ENCODE data around the gene GRB2.

The GRB2 gene

GRCh38 chr17:75428543-75429469 lies 23.3 kb upstream of the GRB2 start:
- in situ Hi-C loops (cut with MboI; ENCODE audit: low pct_unique_long_range_greater_than_20kb, low sequenced_read_pairs, unreplicated experiment): no loop called here
- no peak for DNase-seq (ENCODE audit: low spot score)
- TF ChIP-seq CTCF (IDR thresholded peaks at IDR 0.05; ENCODE audit: extremely low read depth, insufficient read depth, missing control alignments): no peak

GRCh38 chr17:75418531-75418930 lies 13.1 kb upstream of the GRB2 start:
- in situ Hi-C loops (cut with MboI; ENCODE audit: low pct_unique_long_range_greater_than_20kb, low sequenced_read_pairs, unreplicated experiment): loop anchor here (10.0 kb wide), 1 partner anchor 144 kb away; the partner anchor contains the start of gene MIF4GD

DNA sequence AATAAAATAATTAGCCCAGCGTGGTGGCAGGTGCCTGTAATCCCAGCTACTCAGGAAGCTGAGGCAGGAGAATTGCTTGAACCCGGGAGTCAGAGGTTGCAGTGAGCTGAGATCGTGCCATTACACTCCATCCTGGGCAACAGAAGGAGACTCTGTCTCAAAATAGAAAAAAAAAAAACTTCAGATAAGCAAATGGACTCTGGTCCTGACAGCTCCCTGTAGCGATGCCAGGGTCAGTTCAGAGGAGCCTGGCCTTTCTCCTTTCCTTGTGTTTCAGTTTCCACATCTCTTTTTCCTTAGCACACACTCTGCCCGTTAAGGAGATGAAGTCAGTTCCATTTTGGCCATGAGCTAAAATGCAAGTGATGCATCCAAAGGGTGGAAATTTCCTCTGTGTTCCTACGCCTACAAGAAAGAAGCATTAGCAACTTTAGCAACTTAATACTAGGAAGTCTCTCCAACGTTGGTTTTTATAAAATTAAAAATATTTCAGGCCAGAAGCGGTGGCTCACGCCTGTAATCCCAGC lies 11.6 kb upstream of the GRB2 start:
- no peak for TF ChIP-seq CTCF (IDR thresholded peaks at IDR 0.05; ENCODE audit: extremely low read depth, insufficient read depth, missing control alignments)
- no peak for DNase-seq (ENCODE audit: low spot score)
- in situ Hi-C loops (cut with MboI; ENCODE audit: low pct_unique_long_range_greater_than_20kb, low sequenced_read_pairs, unreplicated experiment): loop anchor here (10.0 kb wide), 1 partner anchor 142 kb away; the partner anchor contains the start of gene MIF4GD

More at GRCh38 chr17:75418531-75418930, 13.1 kb upstream of the GRB2 start:
- TF ChIP-seq CTCF (IDR thresholded peaks at IDR 0.05; ENCODE audit: extremely low read depth, insufficient read depth, missing control alignments): no peak
- no peak for DNase-seq (ENCODE audit: low spot score)

GRCh38 chr17:75416006-75416405 lies 10.5 kb upstream of the GRB2 start:
- TF ChIP-seq CTCF (IDR thresholded peaks at IDR 0.05; ENCODE audit: extremely low read depth, insufficient read depth, missing control alignments): no peak
- in situ Hi-C loops (cut with MboI; ENCODE audit: low pct_unique_long_range_greater_than_20kb, low sequenced_read_pairs, unreplicated experiment): loop anchor here (10.0 kb wide), 1 partner anchor 141 kb away; the partner anchor contains the start of gene MIF4GD
- DNase-seq (ENCODE audit: low spot score): no peak

DNA sequence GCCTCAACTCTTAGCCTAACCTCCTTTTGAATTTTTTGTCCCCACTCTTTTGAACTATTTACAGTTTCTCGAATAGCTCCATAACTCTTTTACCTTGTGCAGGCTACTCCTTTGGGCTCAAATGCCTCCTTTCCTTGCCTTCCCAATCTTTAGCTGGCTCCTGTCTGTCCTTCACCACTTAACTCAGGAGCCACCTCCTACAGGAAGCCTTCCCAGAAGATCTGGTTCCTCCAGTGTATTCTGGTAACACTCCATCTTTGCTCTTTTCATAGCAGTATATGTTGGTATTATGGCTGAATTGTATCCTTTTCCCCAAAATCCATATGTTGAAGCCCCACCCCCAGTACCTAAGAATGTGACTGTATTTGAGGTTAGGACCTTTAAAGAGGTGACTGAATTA lies 9.0 kb upstream of the GRB2 start:
- in situ Hi-C loops (cut with MboI; ENCODE audit: low pct_unique_long_range_greater_than_20kb, low sequenced_read_pairs, unreplicated experiment): loop anchor here (10.0 kb wide), 1 partner anchor 140 kb away; the partner anchor contains the start of gene MIF4GD
- no peak for TF ChIP-seq CTCF (IDR thresholded peaks at IDR 0.05; ENCODE audit: extremely low read depth, insufficient read depth, missing control alignments)

DNA sequence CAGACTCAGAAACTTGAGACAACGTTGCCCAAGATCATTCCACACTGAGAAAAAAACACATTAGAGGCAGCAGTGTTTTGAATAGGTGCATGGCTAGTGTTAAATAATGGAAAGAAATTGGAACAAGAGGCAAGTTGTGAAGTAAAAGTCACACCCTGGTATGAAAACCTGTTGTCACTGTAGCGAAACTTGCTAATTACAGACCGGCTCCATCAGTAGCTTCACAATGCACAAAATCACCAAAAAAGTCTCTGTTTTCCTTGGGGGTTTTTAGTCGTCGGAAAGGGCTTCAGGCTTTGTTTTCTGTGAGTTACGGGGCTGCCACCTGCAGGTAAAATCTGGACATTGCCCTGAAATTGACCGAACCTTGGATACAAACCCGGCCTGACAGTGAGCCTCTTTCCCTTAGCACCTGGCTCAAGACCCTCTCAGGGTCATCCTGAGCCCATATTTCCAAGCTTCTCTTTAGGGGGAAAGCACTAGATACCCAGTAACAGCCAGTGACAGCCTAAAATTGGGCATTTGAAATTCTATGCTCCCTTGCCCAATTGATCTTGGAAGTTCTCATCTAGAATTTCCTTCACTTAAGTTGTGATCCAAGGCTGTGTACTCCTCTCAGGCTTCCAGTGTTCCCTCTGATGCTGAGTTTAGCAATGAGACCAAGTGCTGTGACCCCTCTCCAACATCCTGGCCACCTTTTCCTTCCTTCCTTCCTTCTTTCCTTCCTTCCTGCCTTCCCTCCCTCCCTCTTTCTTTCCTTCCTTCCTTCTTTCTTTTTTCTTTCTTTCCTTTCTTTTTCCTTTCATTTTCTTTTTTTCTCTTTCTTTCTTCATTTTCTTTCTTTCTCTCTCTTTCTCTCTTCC lies 7.2 kb upstream of the GRB2 start:
- in situ Hi-C loops (cut with MboI; ENCODE audit: low pct_unique_long_range_greater_than_20kb, low sequenced_read_pairs, unreplicated experiment): loop anchor here (10.0 kb wide), 1 partner anchor 138 kb away; the partner anchor contains the start of gene MIF4GD
- TF ChIP-seq CTCF (IDR thresholded peaks at IDR 0.05; ENCODE audit: extremely low read depth, insufficient read depth, missing control alignments): peak; percentile 81
- peak; percentile 76 for DNase-seq (ENCODE audit: low spot score)

More for the DNA sequence above, 9.0 kb upstream of the GRB2 start:
- no peak for DNase-seq (ENCODE audit: low spot score)
